Measurements from ENCODE around the gene PARD3. TPM values are rescaled to one million over a fixed set of nuclear protein-coding genes. Genes with fewer than 3 reads are reported as not detected.

The PARD3 gene
- total RNA-seq, 2 donors from 2014 or later, result 36.1 to 48.5 TPM

- H3K27me3 ChIP-seq, result no peaks in the 10 kb centered on the region
- 77 to 84% methylated on average over 7 of the region's 7 CpGs for WGBS, 2 donors
- no peaks in the 10 kb centered on the region for H3K36me3 ChIP-seq (replicated peaks in 1 of 2; ENCODE audit: insufficient read depth in 1 of 2, low read depth in 2 of 2)
- peaks cover 12% of the 10 kb centered on the region for H3K4me1 ChIP-seq
- no peak for DNase-seq
- H3K27ac ChIP-seq, result no peak overlapping the region
- H3K9me3 ChIP-seq, result no peaks in the 10 kb centered on the region
- ATAC-seq, result no peak
- H3K4me3 ChIP-seq, result no peak overlapping the region
- intact Hi-C loops (cut with DNase I), result no loop called here
- TF ChIP-seq CTCF (IDR thresholded peaks at IDR 0.05), result no peak
- TF ChIP-seq POLR2A (IDR thresholded peaks at IDR 0.05), result no peak
Observed at GRCh38 chr10:34190580-34190979, 624.5 kb downstream of the PARD3 start.

GRCh38 chr10:34189830-34190229 is 625.3 kb downstream of the PARD3 start:
- TF ChIP-seq CTCF (IDR thresholded peaks at IDR 0.05) (no peak), POLR2A (IDR thresholded peaks at IDR 0.05) (no peak)
- no peak for DNase-seq
- peaks cover 19% of the 10 kb centered on the region for H3K4me1 ChIP-seq
- no peaks in the 10 kb centered on the region for H3K36me3 ChIP-seq (replicated peaks in 1 of 2; ENCODE audit: insufficient read depth in 1 of 2, low read depth in 2 of 2)
- no peaks in the 10 kb centered on the region for H3K27me3 ChIP-seq
- ATAC-seq, result no peak
- WGBS, 2 donors, result 96 to 100% methylated on average over 1 of the region's 1 CpG
- H3K9me3 ChIP-seq, result no peaks in the 10 kb centered on the region
- intact Hi-C loops (cut with DNase I), result no loop called here
- H3K27ac ChIP-seq, result no peak overlapping the region
- no peak overlapping the region for H3K4me3 ChIP-seq

GRCh38 chr10:34188221-34188620 is 626.9 kb downstream of the PARD3 start:
- no peak overlapping the region for H3K4me3 ChIP-seq
- no peak for TF ChIP-seq CTCF (IDR thresholded peaks at IDR 0.05)
- no peaks in the 10 kb centered on the region for H3K36me3 ChIP-seq (replicated peaks in 1 of 2; ENCODE audit: insufficient read depth in 1 of 2, low read depth in 2 of 2)
- intact Hi-C loops (cut with DNase I), result no loop called here
- WGBS, 2 donors, result 80 to 82% methylated on average over 5 of the region's 5 CpGs
- H3K27me3 ChIP-seq, result no peaks in the 10 kb centered on the region
- no peak overlapping the region for H3K27ac ChIP-seq
- no peak for ATAC-seq
- no peaks in the 10 kb centered on the region for H3K9me3 ChIP-seq
- H3K4me1 ChIP-seq, result peaks cover 30% of the 10 kb centered on the region
- DNase-seq, result no peak

GRCh38 chr10:34187201-34187600 is 627.9 kb downstream of the PARD3 start:
- WGBS, 2 donors, result 79 to 83% methylated on average over 1 of the region's 1 CpG
- TF ChIP-seq POLR2A (IDR thresholded peaks at IDR 0.05), result no peak
- TF ChIP-seq CTCF (IDR thresholded peaks at IDR 0.05), result no peak
- ATAC-seq, result no peak

GRCh38 chr10:34186745-34187144 is 628.4 kb downstream of the PARD3 start:
- no peak overlapping the region for H3K4me3 ChIP-seq
- no peak for TF ChIP-seq CTCF (IDR thresholded peaks at IDR 0.05)
- TF ChIP-seq POLR2A (IDR thresholded peaks at IDR 0.05), result no peak
- intact Hi-C loops (cut with DNase I), result no loop called here
- H3K27me3 ChIP-seq, result no peaks in the 10 kb centered on the region
- H3K9me3 ChIP-seq, result no peaks in the 10 kb centered on the region
- DNase-seq (no peak), ATAC-seq (no peak)
- H3K27ac ChIP-seq, result no peak overlapping the region
- peaks cover 30% of the 10 kb centered on the region for H3K4me1 ChIP-seq
- no peaks in the 10 kb centered on the region for H3K36me3 ChIP-seq (replicated peaks in 1 of 2; ENCODE audit: insufficient read depth in 1 of 2, low read depth in 2 of 2)
- WGBS, 2 donors, result 88 to 96% methylated on average over 3 of the region's 3 CpGs

More at GRCh38 chr10:34187201-34187600, 627.9 kb downstream of the PARD3 start:
- H3K4me3 ChIP-seq, result no peak overlapping the region
- H3K9me3 ChIP-seq, result no peaks in the 10 kb centered on the region
- H3K27me3 ChIP-seq, result no peaks in the 10 kb centered on the region
- peaks cover 30% of the 10 kb centered on the region for H3K4me1 ChIP-seq
- intact Hi-C loops (cut with DNase I), result no loop called here
- H3K27ac ChIP-seq, result no peak overlapping the region
- H3K36me3 ChIP-seq (replicated peaks in 1 of 2; ENCODE audit: insufficient read depth in 1 of 2, low read depth in 2 of 2), result no peaks in the 10 kb centered on the region
- no peak for DNase-seq
